ENCODE measurements around the gene ALDH18A1.

DNA sequence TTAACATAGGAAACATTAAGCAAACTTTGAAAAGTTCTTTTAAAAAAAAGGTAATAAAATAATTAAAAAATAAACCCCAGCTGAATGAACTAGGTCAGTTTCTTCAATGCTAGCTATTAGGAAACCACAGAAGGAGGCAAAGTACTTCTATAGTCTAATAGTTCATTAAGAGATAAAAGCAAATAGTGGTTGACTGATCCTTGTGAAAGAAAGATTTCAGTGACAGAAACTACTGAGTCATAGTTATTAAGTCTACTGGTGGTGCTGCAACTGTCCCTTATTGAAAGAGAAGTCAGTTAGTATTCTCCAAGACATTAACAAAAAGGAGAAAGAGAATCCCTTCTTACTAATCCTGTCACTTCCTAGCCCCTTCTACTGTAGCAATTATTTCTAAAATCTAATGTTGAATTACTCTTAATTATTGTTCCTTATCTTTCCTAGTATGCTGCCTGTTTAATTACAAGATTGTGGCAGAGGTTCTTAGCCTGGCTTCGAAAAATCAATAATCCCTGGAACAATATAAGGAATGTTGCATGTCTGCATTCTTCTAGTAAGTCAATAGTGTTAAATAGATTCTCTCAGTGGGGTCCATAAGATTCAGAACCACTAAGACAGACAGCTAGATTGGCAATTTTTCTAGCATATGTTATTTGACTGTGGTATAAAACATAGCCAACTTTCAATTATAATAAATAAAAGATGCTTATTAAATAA lies 19.0 kb upstream of the ALDH18A1 start:
- no peak for TF ChIP-seq POLR2A (IDR thresholded peaks at IDR 0.05)
- TF ChIP-seq, protein P1, sequence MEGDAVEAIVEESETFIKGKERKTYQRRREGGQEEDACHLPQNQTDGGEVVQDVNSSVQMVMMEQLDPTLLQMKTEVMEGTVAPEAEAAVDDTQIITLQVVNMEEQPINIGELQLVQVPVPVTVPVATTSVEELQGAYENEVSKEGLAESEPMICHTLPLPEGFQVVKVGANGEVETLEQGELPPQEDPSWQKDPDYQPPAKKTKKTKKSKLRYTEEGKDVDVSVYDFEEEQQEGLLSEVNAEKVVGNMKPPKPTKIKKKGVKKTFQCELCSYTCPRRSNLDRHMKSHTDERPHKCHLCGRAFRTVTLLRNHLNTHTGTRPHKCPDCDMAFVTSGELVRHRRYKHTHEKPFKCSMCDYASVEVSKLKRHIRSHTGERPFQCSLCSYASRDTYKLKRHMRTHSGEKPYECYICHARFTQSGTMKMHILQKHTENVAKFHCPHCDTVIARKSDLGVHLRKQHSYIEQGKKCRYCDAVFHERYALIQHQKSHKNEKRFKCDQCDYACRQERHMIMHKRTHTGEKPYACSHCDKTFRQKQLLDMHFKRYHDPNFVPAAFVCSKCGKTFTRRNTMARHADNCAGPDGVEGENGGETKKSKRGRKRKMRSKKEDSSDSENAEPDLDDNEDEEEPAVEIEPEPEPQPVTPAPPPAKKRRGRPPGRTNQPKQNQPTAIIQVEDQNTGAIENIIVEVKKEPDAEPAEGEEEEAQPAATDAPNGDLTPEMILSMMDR (IDR thresholded peaks at IDR 0.05 in 8 of 11, conservative IDR thresholded peaks at IDR 0.05 in 3 of 11) = no peak
- no peak for TF ChIP-seq POLR2AphosphoS5 (IDR thresholded peaks at IDR 0.05)
